H1 (cell line): ENCODE measurements around the gene LIF. TPM values are rescaled to one million over a fixed set of nuclear protein-coding genes. Genes with fewer than 3 reads are reported as not detected.

Source experiments
- CTCF ChIA-PET: fragments of 300-600 bp; sonication (Branson Sonifier 250); formaldehyde crosslinking; loops from one replicate; lab custom pipeline; 2021; ENCODE audit not compliant: partially characterized antibody; lab: Charles Lee
- POLR2A ChIA-PET: fragments of 300-600 bp; sonication (Branson Sonifier 250); formaldehyde crosslinking; loops from one replicate; lab custom pipeline; 2021; ENCODE audit warnings: inconsistent platforms; ENCODE audit not compliant: partially characterized antibody; lab: Charles Lee
- DNase-seq, 2 experiments: peaks; one replicate each; pipeline versions ENCODE4 v3.0.0 to v3.0.0-alpha.2; 2010 to 2022; ENCODE audit warnings: low spot score in 2 of 2, low read depth in 1 of 2, mixed read lengths in 1 of 2
- FAIRE-seq: peaks from 2 replicates; lab custom pipeline; 2011; peaks lifted over from hg19 to GRCh38; lab: Jason Lieb, UNC
- H2AFZ ChIP-seq: 2 replicates; pipeline ENCODE4 v1.8.1; 2012; ENCODE audit warnings: low read length, inconsistent platforms
- H2AK5ac ChIP-seq: 2 replicates; pipeline ENCODE4 v1.6.1; 2013; ENCODE audit warnings: low read depth, low read length
- H2BK120ac ChIP-seq: replicated peaks from 2 replicates; pipeline ENCODE3; 2013; ENCODE audit warnings: low read depth, low read length, inconsistent platforms
- H2BK12ac ChIP-seq: 2 replicates; pipeline ENCODE4 v1.6.1; 2013; ENCODE audit warnings: low read depth, low read length
- H2BK15ac ChIP-seq: 2 replicates; pipeline ENCODE4 v1.6.1; 2013; ENCODE audit warnings: low read length
- H2BK20ac ChIP-seq: 2 replicates; pipeline ENCODE4 v1.6.1; 2013; ENCODE audit warnings: low read length
- H2BK5ac ChIP-seq: 2 replicates; pipeline ENCODE4 v1.6.1; 2013; ENCODE audit warnings: low read depth, low read length
- H3K14ac ChIP-seq: 2 replicates; pipeline ENCODE4 v1.6.1; 2013; ENCODE audit warnings: inconsistent platforms; ENCODE audit not compliant: insufficient read length
- H3K18ac ChIP-seq: 2 replicates; pipeline ENCODE4 v1.6.1; 2013; ENCODE audit warnings: low read length; ENCODE audit errors: extremely low read depth
- H3K23ac ChIP-seq: 2 replicates; pipeline ENCODE4 v1.6.1; 2013; ENCODE audit warnings: inconsistent platforms; ENCODE audit not compliant: insufficient read length
- H3K23me2 ChIP-seq: 2 replicates; pipeline ENCODE4 v1.6.1; 2013; ENCODE audit warnings: low read depth, low read length
- H3K27ac ChIP-seq: 2 replicates; pipeline ENCODE4 v1.6.1; 2011; ENCODE audit warnings: low read depth, low read length, inconsistent platforms
- H3K27me3 ChIP-seq, 4 experiments: replicated peaks in 1 of 4; 1 replicate in 1 of 4; 2 replicates in 3 of 4; pipeline versions ENCODE4 v1.6.1 to v1.8.1; 2011 to 2013; ENCODE audit warnings: low read length in 3 of 4, mild to moderate bottlenecking in 3 of 4, inconsistent platforms in 2 of 4, mixed read lengths in 2 of 4, moderate library complexity in 1 of 4; ENCODE audit not compliant: control insufficient read depth in 3 of 4, insufficient read depth in 3 of 4; ENCODE audit errors: extremely low read depth in 1 of 4
- H3K36me3 ChIP-seq, 4 experiments: 2 replicates each; pipeline versions ENCODE4 v1.6.1 to v1.8.1; 2011 to 2013; ENCODE audit warnings: mild to moderate bottlenecking in 4 of 4, low read length in 3 of 4, moderate library complexity in 2 of 4, control low read depth in 1 of 4, inconsistent platforms in 1 of 4; ENCODE audit not compliant: insufficient read depth in 4 of 4, control insufficient read depth in 2 of 4
- H3K4ac ChIP-seq: replicated peaks from 2 replicates; pipeline ENCODE3; 2013; ENCODE audit warnings: low read length, low read depth, mixed read lengths, inconsistent platforms; ENCODE audit not compliant: insufficient read length
- H3K4me1 ChIP-seq, 4 experiments: replicated peaks in 1 of 4; 1 replicate in 1 of 4; 2 replicates in 3 of 4; pipeline versions ENCODE4 v1.6.1 to v1.8.1; 2011 to 2013; ENCODE audit warnings: low read length in 3 of 4, inconsistent platforms in 2 of 4, mixed read lengths in 1 of 4; ENCODE audit not compliant: insufficient read depth in 4 of 4, control insufficient read depth in 3 of 4
- H3K4me2 ChIP-seq, 2 experiments: 2 replicates each; pipeline versions ENCODE4 v1.6.1 to v1.8.1; 2011 to 2013; ENCODE audit warnings: low read depth in 2 of 2, low read length in 2 of 2, control low read depth in 1 of 2, inconsistent platforms in 1 of 2, mild to moderate bottlenecking in 1 of 2; ENCODE audit not compliant: insufficient read depth in 1 of 2
- H3K4me3 ChIP-seq, 4 experiments: fragments of 200-600, 300-600 bp in 1 of 4; sonication (generic), shearing (Covaris generic), sonication (Bioruptor Twin) in 1 of 4; 2 replicates each; pipeline versions ENCODE4 v1.5.1 to v1.8.1; 2011 to 2016; ENCODE audit warnings: low read length in 4 of 4, low read depth in 3 of 4, control low read depth in 2 of 4, inconsistent platforms in 2 of 4, mild to moderate bottlenecking in 2 of 4, mixed read lengths in 1 of 4, moderate library complexity in 1 of 4; ENCODE audit not compliant: insufficient read depth in 2 of 4; ENCODE audit errors: extremely low read depth in 1 of 4
- H3K56ac ChIP-seq: replicated peaks from 2 replicates; pipeline ENCODE3; 2013; ENCODE audit warnings: low read depth, mild to moderate bottlenecking, mixed read lengths, low read length, inconsistent platforms; ENCODE audit not compliant: insufficient read length
- H3K79me1 ChIP-seq: 2 replicates; pipeline ENCODE4 v1.6.1; 2013; ENCODE audit warnings: low read depth, low read length, control low read depth
- H3K79me2 ChIP-seq, 2 experiments: 2 replicates each; pipeline versions ENCODE4 v1.6.1 to v1.8.1; 2012 to 2013; ENCODE audit warnings: low read length in 2 of 2, mild to moderate bottlenecking in 2 of 2, inconsistent platforms in 1 of 2; ENCODE audit not compliant: insufficient read depth in 2 of 2, control insufficient read depth in 1 of 2
- H3K9ac ChIP-seq, 4 experiments: replicated peaks in 1 of 4; 1 replicate in 1 of 4; 2 replicates in 3 of 4; pipeline versions ENCODE4 v1.6.1 to v1.8.1; 2011 to 2013; ENCODE audit warnings: low read depth in 3 of 4, low read length in 3 of 4, control low read depth in 2 of 4, mild to moderate bottlenecking in 2 of 4, moderate library complexity in 2 of 4, inconsistent platforms in 1 of 4; ENCODE audit errors: extremely low read depth in 1 of 4
- H3K9me3 ChIP-seq, 2 experiments: 2 replicates each; pipeline versions ENCODE4 v1.6.1 to v1.8.1; 2012 to 2013; ENCODE audit warnings: mild to moderate bottlenecking in 2 of 2, moderate library complexity in 2 of 2, control low read depth in 1 of 2, inconsistent platforms in 1 of 2, low read depth in 1 of 2, low read length in 1 of 2, mixed read lengths in 1 of 2; ENCODE audit not compliant: insufficient read depth in 2 of 2
- H4K20me1 ChIP-seq, 2 experiments: replicated peaks in 1 of 2; 2 replicates each; pipeline versions ENCODE3 to v1.8.1; 2011 to 2013; ENCODE audit warnings: inconsistent platforms in 2 of 2, low read length in 2 of 2, mild to moderate bottlenecking in 1 of 2; ENCODE audit not compliant: insufficient read depth in 2 of 2, control insufficient read depth in 1 of 2
- H4K5ac ChIP-seq: 2 replicates; pipeline ENCODE4 v1.6.1; 2013; ENCODE audit warnings: low read length, low read depth, mixed read lengths, inconsistent platforms; ENCODE audit not compliant: insufficient read length
- H4K8ac ChIP-seq: 2 replicates; pipeline ENCODE4 v1.8.0; 2013; ENCODE audit warnings: mild to moderate bottlenecking, moderate library complexity, low read length, inconsistent platforms; ENCODE audit not compliant: insufficient read depth; ENCODE audit errors: extremely low read depth
- H4K91ac ChIP-seq: replicated peaks from 2 replicates; pipeline ENCODE3; 2013; ENCODE audit warnings: low read length, mixed read lengths, inconsistent platforms; ENCODE audit not compliant: insufficient read length
- ASH2L ChIP-seq: fragments of 200-600, 300-600 bp; sonication (generic); IDR thresholded peaks from one replicate; pipeline ENCODE4 v1.7.1; 2017; ENCODE audit warnings: low read length
- HDAC6 ChIP-seq: IDR thresholded peaks from one replicate; pipeline ENCODE4 v1.7.1; 2012; ENCODE audit warnings: low read depth, mild to moderate bottlenecking, inconsistent platforms, low read length, moderate library complexity
- RAD21 ChIP-seq, 2 experiments: IDR thresholded peaks in 1 of 2; conservative IDR thresholded peaks in 1 of 2; 2 replicates each; pipeline ENCODE4 v1.6.1; 2011; ENCODE audit warnings: low read depth in 2 of 2, low read length in 2 of 2, improper control_type of control experiment in 1 of 2, inconsistent platforms in 1 of 2, mild to moderate bottlenecking in 1 of 2, moderate library complexity in 1 of 2
- SIRT6 ChIP-seq: IDR thresholded peaks from one replicate; pipeline ENCODE4 v1.7.1; 2012; ENCODE audit warnings: low read length, inconsistent platforms
- TBP ChIP-seq: IDR thresholded peaks from 2 replicates; pipeline ENCODE4 v1.6.1; 2011; ENCODE audit warnings: low read depth, low read length, improper control_type of control experiment
- WGBS, 2 experiments: shearing (Covaris generic) in 1 of 2; methylation state at CpG; one replicate each; pipeline versions ENCODE4 v1.1.6 to v1.1.7; 2013 to 2015; ENCODE audit warnings: low lambda C conversion rate in 2 of 2, mixed read lengths in 2 of 2, inconsistent platforms in 1 of 2, low coverage in 1 of 2, missing lambda C conversion rate in 1 of 2; ENCODE audit not compliant: insufficient replicate concordance in 2 of 2, insufficient coverage in 1 of 2, insufficient read length in 1 of 2; ENCODE audit errors: extremely low coverage in 1 of 2, missing lambda C conversion rate in 1 of 2; 5-methylcytosine and 5-hydroxymethylcytosine counted together
- polyA plus RNA-seq, 7 experiments: library from polyadenylated mRNA; depleted of rRNA in 3 of 7; stranded (reverse) in 5 of 7; unstranded in 2 of 7; fragments of >200 nt in 5 of 7; fragments of 200-250 nt in 2 of 7; gene quantifications; 1 replicate in 5 of 7; 2 replicates in 1 of 7; 4 replicates in 1 of 7; pipeline versions ENCODE4 v1.2.1 to v1.2.3, GENCODE V29; 2011 to 2013; ENCODE audit warnings: missing spikeins in 2 of 7, mixed read lengths in 2 of 7
- total RNA-seq: library from RNA; stranded (reverse); fragmentation: NEBNext Ultra II Directional; extraction: Animal tissue kit (Norgen Biotek cat#: 25700); gene quantifications from 2 replicates; pipeline ENCODE4 v1.2.1, GENCODE V29; 2021

The LIF gene
- total and polyA plus RNA-seq, 2 of the 8 experiments (the other 6 are each of a cell fraction or from before 2014, with no cell fraction given), result 3.3 to 3.5 TPM

DNA sequence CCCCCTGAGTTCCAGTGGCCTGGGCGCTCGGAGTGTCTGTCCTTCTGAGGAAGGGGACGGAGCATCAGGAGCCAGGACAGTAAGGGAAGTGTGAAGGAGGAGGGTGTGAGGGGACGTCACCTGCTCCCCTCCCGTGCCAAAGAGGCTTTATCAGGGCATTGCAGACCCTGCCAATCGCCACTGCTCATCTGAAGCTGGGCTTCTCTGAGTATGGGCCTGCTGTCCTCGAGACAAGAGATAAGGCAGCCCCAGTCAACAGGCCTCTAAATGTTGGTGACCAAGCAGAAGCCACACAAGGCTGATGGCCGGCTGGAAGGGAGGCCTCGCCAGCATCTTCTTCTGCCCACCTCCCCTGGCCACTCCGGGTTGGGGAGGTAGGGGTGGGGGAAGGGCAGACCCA is 29.8 kb downstream of the LIF start:
- no peak overlapping the region for H2BK120ac ChIP-seq
- H3K36me3 ChIP-seq, result no peaks in the 10 kb centered on the region
- H3K14ac ChIP-seq, result no peak overlapping the region
- no peak overlapping the region for H3K9ac ChIP-seq
- no peak overlapping the region for H4K5ac ChIP-seq
- DNase-seq (no peak), FAIRE-seq (no peak)
- peaks cover 0 to 13% (median 7%) of the 10 kb centered on the region in 4 experiments; a peak in 6 of 7 replicates for H3K4me1 ChIP-seq
- H3K56ac ChIP-seq, result no peak overlapping the region
- H3K27me3 ChIP-seq, result peaks cover 0 to 3% (median 0%) of the 10 kb centered on the region in 4 experiments; a peak in 1 of 7 replicates
- TF ChIP-seq HDAC6 (no peak), SIRT6 (no peak), TBP (no peak), ASH2L (no peak), RAD21 (IDR thresholded peaks at IDR 0.05 in 1 of 2, conservative IDR thresholded peaks at IDR 0.05 in 1 of 2; ENCODE audit: low read depth in 2 of 2, low read length in 2 of 2) (no peak)
- peak overlapping the region; percentile 22 for H4K8ac ChIP-seq
- H2BK15ac ChIP-seq, result no peak overlapping the region
- H3K4me3 ChIP-seq, result no peak overlapping the region
- H2BK5ac ChIP-seq, result peak overlapping the region; percentile 52; the same call in 1 of the 2 replicates
- no peaks in the 10 kb centered on the region for H3K79me1 ChIP-seq
- no peaks in the 10 kb centered on the region; the same call in 1 of the 2 replicates for H3K23me2 ChIP-seq
- ChIA-PET POLR2A (no interaction called here), CTCF (no interaction called here)
- H3K18ac ChIP-seq, result peak overlapping the region; percentile 38; the same call in 1 of the 2 replicates
- no peaks in the 10 kb centered on the region for H3K9me3 ChIP-seq
- WGBS, 2 experiments, result 81% methylated on average over 8 of the region's 10 CpGs; no CpG with 5 or more reads in 1 of the 2 experiments
- no peak overlapping the region for H3K27ac ChIP-seq
- peak overlapping the region; percentile 90 for H2BK12ac ChIP-seq
- no peak overlapping the region for H3K4me2 ChIP-seq
- no peak overlapping the region for H3K4ac ChIP-seq
- H2BK20ac ChIP-seq, result 0 out of 2 replicates have a peak overlapping the region, but pooled peaks have one; percentile 48
- H4K20me1 ChIP-seq, result peaks cover 0 to 2% of the 10 kb centered on the region in 2 experiments
- H2AK5ac ChIP-seq, result peak overlapping the region; percentile 75; the same call in 1 of the 2 replicates
- no peak overlapping the region for H2AFZ ChIP-seq
- no peaks in the 10 kb centered on the region for H3K79me2 ChIP-seq
- peak overlapping the region; percentile 82 for H4K91ac ChIP-seq
- no peak overlapping the region for H3K23ac ChIP-seq
